Left ventricle myocardium inferior (tissue), 1 donor: ENCODE data around the gene PCTP. TPM values are rescaled to one million over a fixed set of nuclear protein-coding genes. Genes with fewer than 3 reads are reported as not detected.

Experiments
- DNase-seq: peaks from one replicate; pipeline ENCODE4 v3.0.0-alpha.2; 2020
- H3K27ac ChIP-seq: fragments of 200-600 bp; replicated peaks from 2 replicates; pipeline ENCODE4 v1.8.0; 2021
- H3K27me3 ChIP-seq: fragments of 200-600 bp; 2 replicates; pipeline ENCODE4 v1.8.0; 2021; ENCODE audit warnings: low read depth
- H3K36me3 ChIP-seq: fragments of 200-600 bp; 2 replicates; pipeline ENCODE4 v1.8.0; 2021
- H3K4me1 ChIP-seq: fragments of 200-600 bp; 2 replicates; pipeline ENCODE4 v1.8.0; 2021
- H3K4me3 ChIP-seq: fragments of 200-600 bp; 2 replicates; pipeline ENCODE4 v1.8.0; 2021; ENCODE audit warnings: mild to moderate bottlenecking, moderate library complexity
- H3K9me3 ChIP-seq: fragments of 200-600 bp; replicated peaks from 2 replicates; pipeline ENCODE4 v1.8.0; 2021
- CTCF ChIP-seq: fragments of 200-600 bp; IDR thresholded peaks from 2 replicates; pipeline ENCODE4 v1.8.0; 2021; ENCODE audit warnings: antibody characterized with exemption, mild to moderate bottlenecking, borderline replicate concordance
- intact Hi-C: fragments of 100-400 bp; cut with micrococcal nuclease; formaldehyde crosslinking; loops from one replicate; pipeline ENCODE4 v1.11.0; 2022
- total RNA-seq: library from RNA; stranded (reverse); fragmentation: NEBNext Ultra II Directional; extraction: Animal tissue kit (Norgen Biotek cat#: 25700); gene quantifications from one replicate; pipeline ENCODE4 v1.2.1, GENCODE V29; 2021
- donor health status: DM: no; HTN: yes; CAD: no; lungs with severe emphysema.

Gene PCTP
- total RNA-seq, 1 donor from 2014 or later = 19.6 TPM

- no peak for DNase-seq
- Histone ChIP-seq H3K27me3 (no peaks in the 10 kb centered on the region), H3K9me3 (no peaks in the 10 kb centered on the region), H3K27ac (no peak overlapping the region), H3K4me3 (no peak overlapping the region), H3K4me1 (peaks cover 19% of the 10 kb centered on the region), H3K36me3 (peaks cover 17% of the 10 kb centered on the region)
- TF ChIP-seq CTCF = no peak
- intact Hi-C loops = no loop called here
Measured at GRCh38 chr17:55717432-55717831, 33.4 kb upstream of the PCTP start.

GRCh38 chr17:55717898-55718735 is 32.7 kb upstream of the PCTP start:
- Histone ChIP-seq H3K4me1 (peaks cover 26% of the 10 kb centered on the region), H3K27ac (no peak overlapping the region), H3K27me3 (no peaks in the 10 kb centered on the region), H3K9me3 (no peaks in the 10 kb centered on the region), H3K36me3 (peaks cover 17% of the 10 kb centered on the region), H3K4me3 (no peak overlapping the region)
- DNase-seq = peak; percentile 75
- peak; percentile 84 for TF ChIP-seq CTCF
- intact Hi-C loops = loop anchor here (2.0 kb wide), 1 partner anchor 195 kb away; no protein-coding TSS in a partner anchor

GRCh38 chr17:55720919-55721836 is 29.7 kb upstream of the PCTP start:
- no peak overlapping the region for H3K27ac ChIP-seq
- peaks cover 55% of the 10 kb centered on the region for H3K4me1 ChIP-seq
- H3K27me3 ChIP-seq = no peaks in the 10 kb centered on the region
- intact Hi-C loops = no loop called here
- TF ChIP-seq CTCF = no peak
- no peak for DNase-seq
- H3K9me3 ChIP-seq = no peaks in the 10 kb centered on the region
- peaks cover 17% of the 10 kb centered on the region for H3K36me3 ChIP-seq
- peak overlapping the region; percentile 55 for H3K4me3 ChIP-seq

- intact Hi-C loops = no loop called here
- TF ChIP-seq CTCF = no peak
- no peak for DNase-seq
- peak overlapping the region; percentile 55 for H3K4me3 ChIP-seq
- H3K27me3 ChIP-seq = no peaks in the 10 kb centered on the region
- peaks cover 65% of the 10 kb centered on the region for H3K4me1 ChIP-seq
- peak overlapping the region; percentile 64 for H3K27ac ChIP-seq
- H3K36me3 ChIP-seq = peaks cover 17% of the 10 kb centered on the region
- H3K9me3 ChIP-seq = no peaks in the 10 kb centered on the region
Measured at GRCh38 chr17:55722016-55722736, 28.7 kb upstream of the PCTP start.
